Measurements from ENCODE around the gene BRINP2. TPM values are rescaled to one million over a fixed set of nuclear protein-coding genes. Genes with fewer than 3 reads are reported as not detected.
A peak's percentile ranks its signal among the peaks of the same experiment; 100 is the strongest.

The BRINP2 gene, protein sequence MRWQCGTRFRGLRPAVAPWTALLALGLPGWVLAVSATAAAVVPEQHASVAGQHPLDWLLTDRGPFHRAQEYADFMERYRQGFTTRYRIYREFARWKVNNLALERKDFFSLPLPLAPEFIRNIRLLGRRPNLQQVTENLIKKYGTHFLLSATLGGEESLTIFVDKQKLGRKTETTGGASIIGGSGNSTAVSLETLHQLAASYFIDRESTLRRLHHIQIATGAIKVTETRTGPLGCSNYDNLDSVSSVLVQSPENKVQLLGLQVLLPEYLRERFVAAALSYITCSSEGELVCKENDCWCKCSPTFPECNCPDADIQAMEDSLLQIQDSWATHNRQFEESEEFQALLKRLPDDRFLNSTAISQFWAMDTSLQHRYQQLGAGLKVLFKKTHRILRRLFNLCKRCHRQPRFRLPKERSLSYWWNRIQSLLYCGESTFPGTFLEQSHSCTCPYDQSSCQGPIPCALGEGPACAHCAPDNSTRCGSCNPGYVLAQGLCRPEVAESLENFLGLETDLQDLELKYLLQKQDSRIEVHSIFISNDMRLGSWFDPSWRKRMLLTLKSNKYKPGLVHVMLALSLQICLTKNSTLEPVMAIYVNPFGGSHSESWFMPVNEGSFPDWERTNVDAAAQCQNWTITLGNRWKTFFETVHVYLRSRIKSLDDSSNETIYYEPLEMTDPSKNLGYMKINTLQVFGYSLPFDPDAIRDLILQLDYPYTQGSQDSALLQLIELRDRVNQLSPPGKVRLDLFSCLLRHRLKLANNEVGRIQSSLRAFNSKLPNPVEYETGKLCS
- total RNA-seq, result not detected

DNA sequence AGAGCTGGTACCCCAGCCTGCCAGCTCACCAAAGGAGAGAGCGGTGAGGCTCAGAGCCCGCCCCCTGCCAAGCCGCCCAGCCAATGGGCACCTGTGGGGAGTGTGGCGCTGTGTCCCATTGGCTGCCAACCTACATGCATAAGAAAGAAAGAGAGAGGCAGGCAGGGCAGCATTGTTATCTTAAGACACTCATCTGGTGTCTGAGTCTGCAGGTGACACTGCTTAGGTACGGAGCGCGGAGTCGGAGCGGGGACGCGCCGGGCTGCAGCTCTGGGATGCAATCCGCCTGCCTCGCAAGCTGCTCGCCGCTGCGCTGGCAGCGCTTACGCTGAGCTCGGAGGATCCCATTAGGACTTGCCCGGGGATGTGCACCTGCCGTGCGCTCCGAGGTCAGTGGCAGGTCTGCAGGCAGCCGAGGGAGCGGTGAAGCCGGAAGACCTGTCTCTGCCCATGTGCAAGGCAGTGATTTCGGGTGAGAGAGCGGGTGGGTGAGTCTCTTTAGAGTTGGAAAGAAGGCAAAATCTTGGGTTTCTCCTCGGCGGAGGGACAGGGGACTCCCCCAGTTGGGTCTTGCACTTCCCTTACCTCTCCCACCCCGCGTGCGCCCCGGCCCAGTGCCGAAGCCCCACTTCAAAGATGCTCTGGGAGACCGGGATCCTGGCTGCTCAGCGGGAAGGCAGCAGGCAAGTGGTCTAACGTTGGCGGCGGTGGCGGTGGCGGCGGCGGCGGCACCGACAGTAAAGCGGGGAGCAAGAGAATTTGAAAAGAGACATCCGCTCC is at the start of gene BRINP2:
BRINP2 (plus strand) TSS at position 203 of the 780 bp plus-strand sequence. CDS start 58,919 bp downstream, outside the sequence.
- Histone ChIP-seq H3K4me1 (peaks cover 0 to 4% of the 10 kb centered on the region in 2 donors), H3K27me3 (peaks cover 42 to 53% (median 48%) of the 10 kb centered on the region in 3 donors)

DNA sequence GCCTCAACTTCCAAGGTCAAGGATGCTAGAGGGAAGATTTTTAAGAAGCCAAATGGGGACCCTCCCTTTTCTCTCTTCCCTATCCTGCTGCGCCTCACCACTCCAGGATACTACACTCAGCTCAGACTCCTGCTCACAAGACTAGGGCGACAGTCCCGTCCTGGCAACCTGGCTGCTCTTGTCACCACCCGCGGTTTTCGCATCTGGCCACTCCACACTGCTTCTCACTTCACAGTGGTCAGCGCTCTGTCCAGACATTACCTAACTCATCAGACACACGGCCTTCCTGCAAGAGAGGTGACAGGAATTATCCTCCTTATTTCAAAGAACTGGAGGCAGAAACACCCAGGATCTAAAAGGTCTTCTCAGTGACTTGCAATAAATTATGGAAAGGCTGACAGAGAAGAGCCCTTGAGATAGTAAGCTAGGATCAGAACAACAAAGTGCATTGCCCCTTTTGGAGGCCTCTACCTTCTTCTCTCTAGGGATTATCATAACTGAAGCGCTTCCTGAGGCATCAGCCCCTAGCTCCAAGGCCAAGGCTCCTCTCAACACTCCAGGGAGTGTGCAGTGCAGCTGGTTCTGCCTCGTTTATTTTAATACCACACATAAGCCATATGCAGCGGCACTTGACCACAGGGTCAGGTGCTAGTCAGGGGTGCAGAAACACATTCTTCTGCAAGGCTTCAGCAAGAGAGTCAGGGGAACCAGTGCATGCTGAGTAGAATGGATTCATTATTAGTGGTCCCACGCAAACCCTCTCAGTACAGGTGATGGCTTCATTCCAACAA is 48.1 kb upstream of the BRINP2 start:
- in situ Hi-C loops (cut with MboI; ENCODE audit: low sequenced_read_pairs in 4 of 4) (no loop called here), intact Hi-C loops (cut with DNase I; ENCODE audit: low total_unique reads) (no loop called here)

More for the DNA sequence above, at the start of gene BRINP2:
- Histone ChIP-seq H3K4me3 (peak within 1 kb of the TSS; percentile 42 to 62 (median 48)), H3K36me3 (no peaks in the 10 kb centered on the region), H3K27ac (no peak within 1 kb of the TSS), H3K9me3 (no peaks in the 10 kb centered on the region)
- TF ChIP-seq POLR2A (IDR thresholded peaks at IDR 0.05), result no peak
- TF ChIP-seq, protein P1, sequence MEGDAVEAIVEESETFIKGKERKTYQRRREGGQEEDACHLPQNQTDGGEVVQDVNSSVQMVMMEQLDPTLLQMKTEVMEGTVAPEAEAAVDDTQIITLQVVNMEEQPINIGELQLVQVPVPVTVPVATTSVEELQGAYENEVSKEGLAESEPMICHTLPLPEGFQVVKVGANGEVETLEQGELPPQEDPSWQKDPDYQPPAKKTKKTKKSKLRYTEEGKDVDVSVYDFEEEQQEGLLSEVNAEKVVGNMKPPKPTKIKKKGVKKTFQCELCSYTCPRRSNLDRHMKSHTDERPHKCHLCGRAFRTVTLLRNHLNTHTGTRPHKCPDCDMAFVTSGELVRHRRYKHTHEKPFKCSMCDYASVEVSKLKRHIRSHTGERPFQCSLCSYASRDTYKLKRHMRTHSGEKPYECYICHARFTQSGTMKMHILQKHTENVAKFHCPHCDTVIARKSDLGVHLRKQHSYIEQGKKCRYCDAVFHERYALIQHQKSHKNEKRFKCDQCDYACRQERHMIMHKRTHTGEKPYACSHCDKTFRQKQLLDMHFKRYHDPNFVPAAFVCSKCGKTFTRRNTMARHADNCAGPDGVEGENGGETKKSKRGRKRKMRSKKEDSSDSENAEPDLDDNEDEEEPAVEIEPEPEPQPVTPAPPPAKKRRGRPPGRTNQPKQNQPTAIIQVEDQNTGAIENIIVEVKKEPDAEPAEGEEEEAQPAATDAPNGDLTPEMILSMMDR (IDR thresholded peaks at IDR 0.05 in 4 of 5, conservative IDR thresholded peaks at IDR 0.05 in 1 of 5), result no peak
- ATAC-seq, result peak; percentile 64 to 78
- DNase-seq, result peak; percentile 17 to 34
- in situ Hi-C loops (cut with MboI; ENCODE audit: low sequenced_read_pairs in 4 of 4) (no loop called here), intact Hi-C loops (cut with DNase I; ENCODE audit: low total_unique reads) (no loop called here)

DNA sequence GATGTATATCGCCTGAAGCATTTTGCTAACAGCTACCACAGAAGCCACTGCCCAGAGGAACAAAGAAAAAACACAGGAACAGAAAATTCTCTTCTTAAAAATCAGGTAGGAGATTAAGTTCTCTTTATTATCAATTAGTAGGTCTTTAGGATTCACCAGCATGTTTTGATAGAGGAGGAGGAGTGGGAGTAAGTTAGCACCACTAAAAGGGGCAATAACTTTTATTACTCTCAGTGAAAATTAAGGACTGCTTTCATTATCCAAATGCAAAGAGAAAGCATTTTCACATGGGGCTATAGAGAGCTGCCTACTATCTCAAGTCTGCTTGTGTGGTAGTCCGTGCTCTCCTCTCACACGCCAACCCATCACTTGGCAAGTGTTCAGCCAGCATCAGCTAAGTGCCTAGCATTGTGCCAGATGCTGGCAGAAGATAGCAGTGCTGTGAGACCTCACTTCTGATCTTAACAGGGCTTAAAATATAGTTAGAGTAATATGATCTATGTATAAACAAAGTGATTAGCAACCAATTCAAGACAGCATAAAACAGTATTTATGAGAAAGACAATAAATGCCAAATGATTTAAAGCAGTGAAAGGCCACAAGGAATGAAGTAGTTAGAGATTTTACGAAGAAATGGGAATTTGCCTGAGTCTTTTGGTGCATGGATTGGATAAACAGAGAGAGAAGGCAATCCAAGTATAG is 46.0 kb upstream of the BRINP2 start:
- Histone ChIP-seq H3K4me1 (no peaks in the 10 kb centered on the region), H3K36me3 (no peaks in the 10 kb centered on the region), H3K27me3 (no peaks in the 10 kb centered on the region), H3K4me3 (no peak overlapping the region), H3K27ac (no peak overlapping the region), H3K9me3 (no peaks in the 10 kb centered on the region)
- TF ChIP-seq, protein P1 (IDR thresholded peaks at IDR 0.05 in 4 of 5, conservative IDR thresholded peaks at IDR 0.05 in 1 of 5), result no peak
- TF ChIP-seq POLR2A (IDR thresholded peaks at IDR 0.05), result no peak
- DNase-seq, result no peak
- in situ Hi-C loops (cut with MboI; ENCODE audit: low sequenced_read_pairs in 4 of 4), result no loop called here
- intact Hi-C loops (cut with DNase I; ENCODE audit: low total_unique reads), result no loop called here
- no peak for ATAC-seq

More for the DNA sequence above, 48.1 kb upstream of the BRINP2 start:
- no peaks in the 10 kb centered on the region for H3K27me3 ChIP-seq
- DNase-seq (no peak), ATAC-seq (no peak)
- TF ChIP-seq, protein P1 (IDR thresholded peaks at IDR 0.05 in 4 of 5, conservative IDR thresholded peaks at IDR 0.05 in 1 of 5), result no peak
- TF ChIP-seq POLR2A (IDR thresholded peaks at IDR 0.05), result no peak
- H3K4me1 ChIP-seq, result no peaks in the 10 kb centered on the region
- H3K4me3 ChIP-seq, result no peak overlapping the region
- H3K36me3 ChIP-seq, result no peaks in the 10 kb centered on the region
- H3K9me3 ChIP-seq, result no peaks in the 10 kb centered on the region
- no peak overlapping the region for H3K27ac ChIP-seq
